Stimulated activated CD8-positive, alpha-beta memory T cell treated with anti-CD3 and anti-CD28 coated beads, Interleukin-12 subunit alpha, Interleukin-12 subunit beta, amount 100 ng/mL, for 4 hours (primary cell): ENCODE results near the gene KRT34.

Experiments
- DNase-seq: peaks from one replicate; pipeline ENCODE4 v3.0.0-alpha.2; 2020; ENCODE audit warnings: low read depth

KRT34 gene

GRCh38 chr17:41332239-41332638, 49.9 kb downstream of the KRT34 start:
- DNase-seq, result no peak

DNA sequence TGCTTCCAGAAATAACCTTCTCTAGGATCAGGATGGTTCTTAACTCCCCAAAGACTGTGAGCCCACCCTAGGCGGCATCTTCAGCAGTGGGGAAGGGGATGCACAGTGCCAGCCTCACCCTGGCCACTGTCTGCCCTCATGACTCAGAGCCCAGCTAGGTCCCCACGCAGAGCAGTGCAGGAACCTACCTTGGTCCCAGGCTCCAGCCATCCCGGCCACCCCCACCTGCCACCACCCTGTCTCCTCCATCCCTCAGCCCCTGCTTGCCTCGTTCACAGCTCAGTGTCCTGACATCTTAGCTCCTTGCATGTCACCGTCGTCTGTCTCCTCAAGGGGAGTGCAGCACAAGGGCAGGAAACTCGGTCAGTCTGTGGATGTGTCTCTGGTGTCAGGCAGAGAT, 50.5 kb downstream of the KRT34 start:
- no peak for DNase-seq

DNA sequence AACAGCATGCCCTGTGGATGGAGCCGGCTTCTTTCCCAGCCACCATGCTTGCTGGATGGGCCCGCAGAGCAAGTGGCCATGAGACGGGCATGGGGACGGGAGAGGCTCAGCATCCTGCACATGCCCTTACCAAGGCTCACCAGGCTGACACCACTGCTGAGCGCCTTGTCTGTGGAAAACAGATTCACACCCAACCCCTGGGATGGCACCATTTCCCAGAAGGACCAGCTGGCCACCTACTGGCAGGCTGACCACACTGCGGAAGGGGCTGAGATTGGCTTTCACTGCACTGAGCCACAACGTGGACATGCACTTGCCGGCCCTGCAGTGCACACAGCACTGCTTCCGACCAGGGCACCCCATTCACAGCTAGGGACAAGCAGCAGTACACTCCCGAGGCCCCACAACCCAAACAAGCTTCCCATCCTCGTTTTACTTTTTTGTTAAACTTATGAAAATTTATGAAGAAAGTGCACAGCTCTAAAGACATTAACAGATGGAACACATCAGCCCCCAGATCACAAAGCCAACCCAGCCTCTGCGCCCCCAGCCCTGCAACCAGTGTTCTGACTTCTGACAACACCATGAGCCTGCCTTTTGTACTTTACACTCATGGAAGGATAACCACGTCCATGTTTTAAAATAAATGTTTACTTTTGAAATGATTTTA, 52.7 kb downstream of the KRT34 start:
- no peak for DNase-seq

DNA sequence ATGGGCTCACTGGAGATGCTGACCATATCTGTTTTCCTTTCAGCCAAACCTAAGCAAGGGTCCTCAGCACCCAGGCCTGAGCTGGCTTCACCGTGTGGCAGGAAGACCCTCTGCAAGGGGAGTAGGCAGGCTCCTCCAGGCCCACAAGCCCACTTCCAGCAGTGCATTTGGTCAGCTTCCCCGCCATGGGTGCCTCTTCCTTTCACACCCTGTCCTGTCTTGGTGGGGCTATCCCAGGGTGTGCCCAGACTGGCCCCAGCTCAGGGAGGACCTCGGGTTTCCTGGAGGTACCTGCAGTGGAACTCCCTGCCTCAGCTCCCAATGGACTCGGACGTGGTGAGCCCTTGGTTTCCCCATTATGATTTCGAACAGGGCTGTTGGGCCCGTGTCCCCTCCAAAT, 53.9 kb downstream of the KRT34 start:
- DNase-seq, result no peak
